HepG2 (cell line): ENCODE measurements around the gene MPC1. TPM values are rescaled to one million over a fixed set of nuclear protein-coding genes. Genes with fewer than 3 reads are reported as not detected.

ENCODE experiments used
- ATF7-NPFF ChIP-seq: sonication (generic); formaldehyde crosslinking; IDR thresholded peaks from 2 replicates; pipeline ENCODE4 v1.8.1; 2023; ENCODE audit warnings: mild to moderate bottlenecking, low read depth, missing genetic modification reagents, moderate library complexity
- BHLHE40 ChIP-seq: IDR thresholded peaks from 2 replicates; pipeline ENCODE4 v1.6.1; 2011; ENCODE audit warnings: low read length, improper control_type of control experiment
- BRCA1 ChIP-seq: sonication (generic); formaldehyde crosslinking; IDR thresholded peaks from 2 replicates; pipeline ENCODE4 v1.4.0; 2020; ENCODE audit warnings: missing genetic modification reagents
- CREM ChIP-seq, 2 experiments: sonication (generic) in 1 of 2; formaldehyde crosslinking in 1 of 2; IDR thresholded peaks; 2 replicates each; pipeline versions ENCODE4 v1.4.0 to v1.6.1; 2016 to 2020; ENCODE audit warnings: antibody characterized with exemption in 1 of 2, mild to moderate bottlenecking in 1 of 2, missing genetic modification reagents in 1 of 2
- DR1 ChIP-seq: sonication (generic); formaldehyde crosslinking; IDR thresholded peaks from 2 replicates; pipeline ENCODE4 v1.8.0; 2021; ENCODE audit warnings: mild to moderate bottlenecking, missing genetic modification reagents, inconsistent platforms
- ETV5 ChIP-seq: IDR thresholded peaks from 2 replicates; pipeline ENCODE4 v1.6.1; 2018; ENCODE audit warnings: missing biosample characterization, missing genetic modification reagents, inconsistent platforms, borderline replicate concordance
- FOXO1 ChIP-seq: sonication (generic); formaldehyde crosslinking; IDR thresholded peaks from 2 replicates; pipeline ENCODE4 v1.4.0; 2020; ENCODE audit warnings: missing genetic modification reagents
- HNF4A ChIP-seq: sonication (generic); formaldehyde crosslinking; IDR thresholded peaks from 2 replicates; pipeline ENCODE4 v1.4.0; 2020; ENCODE audit warnings: missing genetic modification reagents
- HNF4G ChIP-seq, 2 experiments: sonication (generic) in 1 of 2; formaldehyde crosslinking in 1 of 2; IDR thresholded peaks; 2 replicates each; pipeline versions ENCODE4 v1.4.0 to v1.6.1; 2011 to 2020; ENCODE audit warnings: borderline replicate concordance in 2 of 2, low read depth in 2 of 2, mild to moderate bottlenecking in 2 of 2, low read length in 1 of 2, missing genetic modification reagents in 1 of 2, moderate library complexity in 1 of 2
- KAT8 ChIP-seq: IDR thresholded peaks from 2 replicates; pipeline ENCODE4 v1.6.1; 2016; ENCODE audit warnings: missing genetic modification reagents, missing compliant biosample characterization
- MAFG ChIP-seq: sonication (generic); formaldehyde crosslinking; IDR thresholded peaks from 2 replicates; pipeline ENCODE4 v1.5.1; 2020; ENCODE audit warnings: mild to moderate bottlenecking, missing genetic modification reagents
- MTA3 ChIP-seq: sonication (generic); formaldehyde crosslinking; IDR thresholded peaks from 2 replicates; pipeline ENCODE4 v1.4.0; 2020; ENCODE audit warnings: missing genetic modification reagents
- PCBP1 ChIP-seq: fragments of 200-400 bp; formaldehyde crosslinking; IDR thresholded peaks from 2 replicates; pipeline ENCODE4 v1.6.1; 2017; ENCODE audit warnings: mild to moderate bottlenecking, low read depth, low read length, borderline replicate concordance
- PRMT3 ChIP-seq: sonication (generic); formaldehyde crosslinking; IDR thresholded peaks from 2 replicates; pipeline ENCODE4 v1.8.1; 2022; ENCODE audit warnings: low read depth, mild to moderate bottlenecking, moderate library complexity, missing genetic modification reagents, borderline replicate concordance
- SRSF4 ChIP-seq: fragments of 200-400 bp; formaldehyde crosslinking; IDR thresholded peaks from one replicate; pipeline ENCODE4 v1.6.1; 2018; ENCODE audit warnings: mild to moderate bottlenecking, low read depth, low read length, moderate library complexity; ENCODE audit not compliant: poor library complexity, severe bottlenecking
- ZFAT ChIP-seq: sonication (generic); formaldehyde crosslinking; conservative IDR thresholded peaks from 2 replicates; pipeline ENCODE4 v1.8.1; 2023; ENCODE audit warnings: missing genetic modification reagents, inconsistent platforms
- ZNF143 ChIP-seq: sonication (generic); formaldehyde crosslinking; IDR thresholded peaks from 2 replicates; pipeline ENCODE4 v1.4.0; 2020; ENCODE audit warnings: missing genetic modification reagents
- ZNF333 ChIP-seq: sonication (generic); formaldehyde crosslinking; IDR thresholded peaks from 2 replicates; pipeline ENCODE4 v1.4.0; 2020; ENCODE audit warnings: mild to moderate bottlenecking, missing genetic modification reagents, borderline replicate concordance
- ZNF430 ChIP-seq: sonication (generic); formaldehyde crosslinking; IDR thresholded peaks from 2 replicates; pipeline ENCODE4 v1.9.0; 2021; ENCODE audit warnings: mild to moderate bottlenecking, missing genetic modification reagents
- ZNF446 ChIP-seq: sonication (generic); formaldehyde crosslinking; IDR thresholded peaks from 2 replicates; pipeline ENCODE4 v1.5.0; 2020; ENCODE audit warnings: mild to moderate bottlenecking, missing genetic modification reagents
- ZNF816 ChIP-seq: sonication (generic); formaldehyde crosslinking; IDR thresholded peaks from 2 replicates; pipeline ENCODE4 v1.8.0; 2022; ENCODE audit warnings: missing genetic modification reagents, mild to moderate bottlenecking, borderline replicate concordance
- polyA plus RNA-seq, 8 experiments: library from polyadenylated mRNA; depleted of rRNA in 3 of 8; stranded (reverse) in 7 of 8; unstranded in 1 of 8; fragments of >200 nt; fragmentation: Illumina TruSeq in 4 of 8; extraction: Trizol in 4 of 8; gene quantifications; 2 replicates each; pipeline versions ENCODE4 v1.2.1 to v1.2.3, GENCODE V29; 2011 to 2016; ENCODE audit warnings: low read depth in 4 of 8, missing spikeins in 1 of 8, mixed read lengths in 1 of 8; ENCODE audit not compliant: insufficient read depth in 1 of 8
- total RNA-seq, 5 experiments: library from RNA; depleted of rRNA; stranded (reverse); fragments of >200 nt; fragmentation: Illumina TruSeq; extraction: Trizol; gene quantifications; 2 replicates each; pipeline ENCODE4 v1.2.3, GENCODE V29; 2016; ENCODE audit warnings: low read depth in 1 of 5
- TF ChIP-seq, protein P1 (sequence below): IDR thresholded peaks from 2 replicates; pipeline ENCODE4 v1.6.1; 2012; ENCODE audit warnings: low read depth, low read length, improper control_type of control experiment
- TF ChIP-seq, protein P2 (sequence below): sonication (generic); formaldehyde crosslinking; IDR thresholded peaks from 2 replicates; pipeline ENCODE4 v1.5.0; 2020; ENCODE audit warnings: missing genetic modification reagents
- TF ChIP-seq, protein P3 (sequence below): sonication (generic); formaldehyde crosslinking; IDR thresholded peaks from 2 replicates; pipeline ENCODE4 v1.8.0; 2022; ENCODE audit warnings: mild to moderate bottlenecking, missing genetic modification reagents; ENCODE audit not compliant: insufficient replicate concordance

Gene MPC1
- total and polyA plus RNA-seq, 2 of the 13 experiments (the other 11 are each of a cell fraction or from before 2014, with no cell fraction given): 189 to 214 TPM

DNA sequence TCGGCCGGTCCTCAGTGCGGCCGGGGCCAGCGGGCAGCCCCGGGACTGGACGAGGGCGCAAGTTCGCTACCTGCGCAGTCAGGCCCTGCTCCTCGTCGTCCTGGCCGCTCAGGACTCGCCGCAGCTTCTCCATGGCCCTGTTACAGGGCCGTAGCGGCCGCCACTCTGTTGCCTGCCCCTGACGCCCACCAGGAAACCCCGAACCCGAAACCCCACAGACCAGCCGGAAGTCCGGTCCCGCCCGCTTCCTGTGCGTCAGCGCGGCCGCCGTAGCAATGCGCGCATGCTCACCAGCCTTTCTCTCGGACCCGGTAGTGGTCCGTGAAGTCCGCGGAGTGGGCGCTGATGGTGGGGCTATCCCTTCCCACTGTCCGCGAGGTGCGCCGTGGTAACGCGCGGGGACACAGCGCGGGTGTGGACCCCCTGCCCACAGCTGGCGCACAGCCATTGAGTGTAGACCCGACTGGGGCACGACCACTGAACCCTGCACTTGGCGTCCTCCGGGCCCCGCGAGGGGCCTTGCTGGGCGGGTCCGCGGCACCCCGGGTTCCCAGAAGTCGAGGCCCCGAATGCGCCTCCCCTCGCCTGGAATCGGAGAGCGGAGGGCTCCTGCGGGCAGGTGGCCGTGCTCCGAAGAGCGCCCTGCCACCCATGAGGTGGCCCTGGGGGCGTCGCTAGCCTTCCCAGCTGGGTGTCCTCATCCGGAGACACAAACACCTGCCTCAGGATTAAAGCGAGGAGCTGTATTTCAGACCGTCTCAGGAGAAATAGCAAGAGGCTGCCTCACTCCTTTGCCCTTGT, 40.2 kb downstream of the MPC1 start, which contains the start of gene SFT2D1 (continued):
- no peak for TF ChIP-seq HNF4G (IDR thresholded peaks at IDR 0.05; ENCODE audit: borderline replicate concordance, low read depth, low read length)
- TF ChIP-seq HNF4G (CRISPR knock-in tag; IDR thresholded peaks at IDR 0.05; ENCODE audit: borderline replicate concordance, low read depth): peak; percentile 84
- peak; percentile 62; the same call in 1 of the 2 replicates for TF ChIP-seq ZNF446 (CRISPR knock-in tag)
- TF ChIP-seq, protein P1, sequence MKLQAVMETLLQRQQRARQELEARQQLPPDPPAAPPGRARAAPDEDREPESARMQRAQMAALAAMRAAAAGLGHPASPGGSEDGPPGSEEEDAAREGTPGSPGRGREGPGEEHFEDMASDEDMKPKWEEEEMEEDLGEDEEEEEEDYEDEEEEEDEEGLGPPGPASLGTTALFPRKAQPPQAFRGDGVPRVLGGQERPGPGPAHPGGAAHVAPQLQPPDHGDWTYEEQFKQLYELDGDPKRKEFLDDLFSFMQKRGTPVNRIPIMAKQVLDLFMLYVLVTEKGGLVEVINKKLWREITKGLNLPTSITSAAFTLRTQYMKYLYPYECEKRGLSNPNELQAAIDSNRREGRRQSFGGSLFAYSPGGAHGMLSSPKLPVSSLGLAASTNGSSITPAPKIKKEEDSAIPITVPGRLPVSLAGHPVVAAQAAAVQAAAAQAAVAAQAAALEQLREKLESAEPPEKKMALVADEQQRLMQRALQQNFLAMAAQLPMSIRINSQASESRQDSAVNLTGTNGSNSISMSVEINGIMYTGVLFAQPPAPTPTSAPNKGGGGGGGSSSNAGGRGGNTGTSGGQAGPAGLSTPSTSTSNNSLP: no peak
- peak; percentile 98 for TF ChIP-seq KAT8 (CRISPR knock-in tag)
- TF ChIP-seq ZNF430: peak; percentile 97
- TF ChIP-seq MAFG (CRISPR knock-in tag): peak; percentile 76
- TF ChIP-seq PCBP1: peak; percentile 83; the same call in 1 of the 2 replicates
- TF ChIP-seq, protein P2, sequence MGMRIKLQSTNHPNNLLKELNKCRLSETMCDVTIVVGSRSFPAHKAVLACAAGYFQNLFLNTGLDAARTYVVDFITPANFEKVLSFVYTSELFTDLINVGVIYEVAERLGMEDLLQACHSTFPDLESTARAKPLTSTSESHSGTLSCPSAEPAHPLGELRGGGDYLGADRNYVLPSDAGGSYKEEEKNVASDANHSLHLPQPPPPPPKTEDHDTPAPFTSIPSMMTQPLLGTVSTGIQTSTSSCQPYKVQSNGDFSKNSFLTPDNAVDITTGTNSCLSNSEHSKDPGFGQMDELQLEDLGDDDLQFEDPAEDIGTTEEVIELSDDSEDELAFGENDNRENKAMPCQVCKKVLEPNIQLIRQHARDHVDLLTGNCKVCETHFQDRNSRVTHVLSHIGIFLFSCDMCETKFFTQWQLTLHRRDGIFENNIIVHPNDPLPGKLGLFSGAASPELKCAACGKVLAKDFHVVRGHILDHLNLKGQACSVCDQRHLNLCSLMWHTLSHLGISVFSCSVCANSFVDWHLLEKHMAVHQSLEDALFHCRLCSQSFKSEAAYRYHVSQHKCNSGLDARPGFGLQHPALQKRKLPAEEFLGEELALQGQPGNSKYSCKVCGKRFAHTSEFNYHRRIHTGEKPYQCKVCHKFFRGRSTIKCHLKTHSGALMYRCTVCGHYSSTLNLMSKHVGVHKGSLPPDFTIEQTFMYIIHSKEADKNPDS (CRISPR knock-in tag): no peak; the same call in 1 of the 2 replicates
- TF ChIP-seq, protein P3, sequence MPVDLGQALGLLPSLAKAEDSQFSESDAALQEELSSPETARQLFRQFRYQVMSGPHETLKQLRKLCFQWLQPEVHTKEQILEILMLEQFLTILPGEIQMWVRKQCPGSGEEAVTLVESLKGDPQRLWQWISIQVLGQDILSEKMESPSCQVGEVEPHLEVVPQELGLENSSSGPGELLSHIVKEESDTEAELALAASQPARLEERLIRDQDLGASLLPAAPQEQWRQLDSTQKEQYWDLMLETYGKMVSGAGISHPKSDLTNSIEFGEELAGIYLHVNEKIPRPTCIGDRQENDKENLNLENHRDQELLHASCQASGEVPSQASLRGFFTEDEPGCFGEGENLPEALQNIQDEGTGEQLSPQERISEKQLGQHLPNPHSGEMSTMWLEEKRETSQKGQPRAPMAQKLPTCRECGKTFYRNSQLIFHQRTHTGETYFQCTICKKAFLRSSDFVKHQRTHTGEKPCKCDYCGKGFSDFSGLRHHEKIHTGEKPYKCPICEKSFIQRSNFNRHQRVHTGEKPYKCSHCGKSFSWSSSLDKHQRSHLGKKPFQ (CRISPR knock-in tag): peak; percentile 40
- TF ChIP-seq ZNF816 (CRISPR knock-in tag): peak; percentile 92
- no peak for TF ChIP-seq PRMT3 (CRISPR knock-in tag)
- peak; percentile 61 for TF ChIP-seq CREM (IDR thresholded peaks at IDR 0.05)
- TF ChIP-seq CREM (CRISPR knock-in tag; IDR thresholded peaks at IDR 0.05): peak; percentile 30; the same call in 1 of the 2 replicates
- peak; percentile 92 for TF ChIP-seq DR1 (CRISPR knock-in tag)
- no peak for TF ChIP-seq ZFAT
- peak; percentile 61 for TF ChIP-seq ZNF143 (CRISPR knock-in tag)
- TF ChIP-seq MTA3 (CRISPR knock-in tag): no peak; the same call in 1 of the 2 replicates
- TF ChIP-seq SRSF4: no peak
- peak; percentile 98 for TF ChIP-seq ZNF333
- TF ChIP-seq ETV5: peak; percentile 93
- TF ChIP-seq ATF7-NPFF (CRISPR knock-in tag): peak; percentile 90
- TF ChIP-seq HNF4A (CRISPR knock-in tag): peak; percentile 61
- peak; percentile 93 for TF ChIP-seq BRCA1
- TF ChIP-seq FOXO1 (CRISPR knock-in tag): peak; percentile 6
- no peak for TF ChIP-seq BHLHE40
